Pancreas (tissue), 10 donors: Measurements from ENCODE around the gene ARHGAP6. TPM values are rescaled to one million over a fixed set of nuclear protein-coding genes. Genes with fewer than 3 reads are reported as not detected.

Experiments used
- ATAC-seq, 4 donors: fragments of 200-7000 bp; cut with Tn5 transposase; one replicate each; pipeline versions ENCODE4 v1.8.0 to v1.9.1; 2020; ENCODE audit warnings: mild to moderate bottlenecking in 4 of 4, moderate library complexity in 4 of 4
- DNase-seq, 6 donors: peaks; one replicate each; pipeline ENCODE4 v3.0.0-alpha.2; 2020
- FAIRE-seq: peaks from 2 replicates; lab custom pipeline; 2012; peaks lifted over from hg19 to GRCh38; lab: Jason Lieb, UNC
- H3K27ac ChIP-seq, 4 donors: fragments of 200-600 bp; sonication (generic); 1 replicate in 3 of 4; 2 replicates in 1 of 4; pipeline versions ENCODE4 v1.5.0 to v1.8.0; 2020
- H3K27me3 ChIP-seq, 4 donors: fragments of 200-600 bp; one replicate each; pipeline ENCODE4 v1.8.0; 2021
- H3K36me3 ChIP-seq, 3 donors: fragments of 200-600 bp; sonication (generic) in 1 of 3; one replicate each; pipeline versions ENCODE4 v1.5.0 to v1.8.0; 2020 to 2021
- H3K4me1 ChIP-seq, 3 donors: fragments of 200-600 bp; one replicate each; pipeline ENCODE4 v1.8.0; 2021
- H3K4me3 ChIP-seq, 4 donors: fragments of 200-600 bp; sonication (generic) in 2 of 4; one replicate each; pipeline versions ENCODE4 v1.5.0 to v1.8.0; 2020 to 2021
- H3K9me3 ChIP-seq, 4 donors: fragments of 200-600 bp; one replicate each; pipeline ENCODE4 v1.8.0; 2021
- CTCF ChIP-seq, 4 donors: fragments of 200-600 bp; sonication (generic) in 3 of 4; IDR thresholded peaks; one replicate each; pipeline versions ENCODE4 v1.5.0 to v1.8.0; 2021; ENCODE audit warnings: antibody characterized with exemption in 4 of 4
- WGBS, 2 donors: extraction: QIAGEN DNeasy Blood & Tissue Kit; methylation state at CpG; one replicate each; pipeline ENCODE4 v1.1.7; 2013; 5-methylcytosine and 5-hydroxymethylcytosine counted together
- intact Hi-C, 3 donors: fragments of 100-400 bp; cut with DNase I; formaldehyde crosslinking; loops; one replicate each; pipeline versions ENCODE4 v1.11.1 to v1.14.2; 2022
- polyA plus RNA-seq, 2 donors: library from polyadenylated mRNA; stranded (reverse); fragments of 200-250 nt; gene quantifications; one replicate each; pipeline ENCODE4 v1.2.3, GENCODE V29; 2013
- total RNA-seq, 6 donors: library from RNA; stranded (reverse); fragmentation: NEBNext Ultra II Directional in 4 of 6; extraction: Animal tissue kit (Norgen Biotek cat#: 25700) in 4 of 6; gene quantifications; one replicate each; pipeline versions ENCODE4 v1.2.1 to v1.2.4, GENCODE V29; 2021 to 2023
- donor health status: healthy with polysubstance abuse.
- donor health status: DM: no; HTN: no; CAD: no; lungs with moderate emphysema.
- donor health status: DM: no; HTN: no; CAD: no.
- donor health status: control.
- donor health status: control.
- donor health status: Bipolar disorder and iron deficiency.
- donor health status: DM: yes; HTN: yes; CAD: no.
- donor health status: DM: no; HTN: no; CAD: no.
- donor health status: DM: no; HTN: no; CAD: no.
- donor health status: DM: yes; HTN: yes; CAD: no.

Gene ARHGAP6
- total and polyA plus RNA-seq, 8 donors = 0.79 to 3.3 (median 1.1) TPM

GRCh38 chrX:11702965-11703631 lies 37.4 kb upstream of the ARHGAP6 start:
- intact Hi-C loops = no loop called here
- ATAC-seq = no peak
- Histone ChIP-seq H3K27ac (no peak overlapping the region), H3K9me3 (no peaks in the 10 kb centered on the region), H3K36me3 (no peaks in the 10 kb centered on the region), H3K27me3 (peaks cover 0 to 16% (median 0%) of the 10 kb centered on the region in 4 donors), H3K4me3 (no peak overlapping the region), H3K4me1 (no peaks in the 10 kb centered on the region)
- no peak for DNase-seq
- FAIRE-seq = no peak
- no peak for TF ChIP-seq CTCF (IDR thresholded peaks at IDR 0.05)
- 29 to 47% methylated on average over 6 of the region's 6 CpGs for WGBS, 2 donors

GRCh38 chrX:11702420-11702819 lies 36.7 kb upstream of the ARHGAP6 start:
- ATAC-seq (no peak), DNase-seq (no peak), FAIRE-seq (no peak)
- no peaks in the 10 kb centered on the region for H3K36me3 ChIP-seq
- intact Hi-C loops = no loop called here
- WGBS, 2 donors = 77 to 82% methylated on average over 3 of the region's 3 CpGs
- H3K4me1 ChIP-seq = no peaks in the 10 kb centered on the region
- no peak for TF ChIP-seq CTCF (IDR thresholded peaks at IDR 0.05)
- peaks cover 0 to 16% (median 0%) of the 10 kb centered on the region in 4 donors for H3K27me3 ChIP-seq
- H3K9me3 ChIP-seq = no peaks in the 10 kb centered on the region
- no peak overlapping the region for H3K4me3 ChIP-seq
- H3K27ac ChIP-seq = no peak overlapping the region

GRCh38 chrX:11698702-11699101 lies 33.0 kb upstream of the ARHGAP6 start:
- intact Hi-C loops = no loop called here
- ATAC-seq = no peak
- DNase-seq = no peak
- Histone ChIP-seq H3K36me3 (no peaks in the 10 kb centered on the region), H3K27me3 (peaks cover 0 to 12% (median 0%) of the 10 kb centered on the region in 4 donors), H3K9me3 (no peaks in the 10 kb centered on the region), H3K4me1 (no peaks in the 10 kb centered on the region), H3K27ac (no peak overlapping the region), H3K4me3 (no peak overlapping the region)
- WGBS, 2 donors = 66 to 80% methylated on average over 3 of the region's 3 CpGs
- no peak for TF ChIP-seq CTCF (IDR thresholded peaks at IDR 0.05)
- FAIRE-seq = no peak

GRCh38 chrX:11688201-11688600 lies 22.5 kb upstream of the ARHGAP6 start:
- Histone ChIP-seq H3K27me3 (peaks cover 0 to 15% (median 0%) of the 10 kb centered on the region in 4 donors), H3K4me3 (no peak overlapping the region), H3K9me3 (no peaks in the 10 kb centered on the region), H3K27ac (no peak overlapping the region), H3K4me1 (no peaks in the 10 kb centered on the region), H3K36me3 (no peaks in the 10 kb centered on the region)
- 46 to 59% methylated on average over 2 of the region's 2 CpGs for WGBS, 2 donors
- ATAC-seq = no peak
- no peak for TF ChIP-seq CTCF (IDR thresholded peaks at IDR 0.05)
- no peak for DNase-seq
- no peak for FAIRE-seq
- intact Hi-C loops = no loop called here

GRCh38 chrX:11687157-11687556 lies 21.4 kb upstream of the ARHGAP6 start:
- Histone ChIP-seq H3K36me3 (no peaks in the 10 kb centered on the region), H3K27ac (no peak overlapping the region), H3K4me3 (no peak overlapping the region), H3K27me3 (peaks cover 0 to 19% (median 0%) of the 10 kb centered on the region in 4 donors), H3K9me3 (no peaks in the 10 kb centered on the region), H3K4me1 (no peaks in the 10 kb centered on the region)
- TF ChIP-seq CTCF (IDR thresholded peaks at IDR 0.05) = no peak
- FAIRE-seq = no peak
- WGBS, 2 donors = 60 to 64% methylated on average over 2 of the region's 2 CpGs
- no peak for DNase-seq
- intact Hi-C loops = no loop called here
- no peak for ATAC-seq
